GM12864 (cell line): ENCODE data around the gene PXDC1.

Source experiments
- DNase-seq: peaks from one replicate; pipeline ENCODE4 v3.0.0-alpha.2; 2011; ENCODE audit warnings: low read depth
- H3K4me3 ChIP-seq: 2 replicates; pipeline ENCODE4 v1.5.1; 2011; ENCODE audit warnings: mild to moderate bottlenecking, low read depth, low read length, control low read depth
- TF ChIP-seq, protein P1 (sequence below): IDR thresholded peaks from 2 replicates; pipeline ENCODE4 v1.5.1; 2011; ENCODE audit warnings: low read depth, mild to moderate bottlenecking, moderate library complexity, low read length, control low read depth, inconsistent platforms; ENCODE audit errors: missing control alignments

The PXDC1 gene

DNA sequence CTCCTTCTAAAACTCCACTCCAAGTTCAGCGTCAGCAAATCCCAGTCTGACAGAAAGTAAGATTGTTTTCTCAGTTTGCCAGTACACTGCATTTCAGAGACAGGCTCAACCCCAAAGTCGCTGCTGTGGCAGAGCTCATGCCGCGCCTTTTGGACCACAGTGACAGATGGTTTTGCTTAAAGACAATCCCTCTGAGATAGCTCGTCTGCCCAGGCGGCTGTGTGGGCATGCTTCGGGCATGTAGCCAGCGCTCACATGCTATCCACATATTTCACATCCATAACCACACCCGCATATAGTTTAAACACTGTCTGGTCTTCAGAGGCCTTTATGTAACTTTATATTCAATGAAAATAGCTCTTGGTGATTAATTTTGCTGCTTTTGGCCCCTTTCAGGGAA lies 14.7 kb upstream of the PXDC1 start:
- H3K4me3 ChIP-seq, result no peak overlapping the region
- no peak for DNase-seq

DNA sequence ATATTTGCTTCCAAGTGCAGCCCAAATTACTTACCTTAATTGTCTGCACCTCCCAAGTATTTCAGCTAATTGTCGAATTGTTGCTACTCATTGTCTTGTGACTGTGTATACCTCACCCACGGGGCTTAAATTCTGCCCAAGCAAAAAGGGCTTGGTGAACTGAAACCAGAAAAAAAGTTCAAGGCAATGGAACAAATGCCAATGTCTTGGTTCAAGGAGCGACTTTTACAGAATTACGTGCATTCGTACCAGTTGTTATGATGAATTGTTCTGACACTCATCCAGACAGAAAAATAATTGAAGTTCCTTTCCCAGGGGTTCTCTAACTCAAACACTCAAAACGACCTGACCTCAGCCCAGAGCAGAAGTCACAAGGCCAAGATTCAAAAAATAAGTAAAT lies 13.9 kb upstream of the PXDC1 start:
- DNase-seq, result no peak
- no peak overlapping the region for H3K4me3 ChIP-seq
- TF ChIP-seq, protein P1, sequence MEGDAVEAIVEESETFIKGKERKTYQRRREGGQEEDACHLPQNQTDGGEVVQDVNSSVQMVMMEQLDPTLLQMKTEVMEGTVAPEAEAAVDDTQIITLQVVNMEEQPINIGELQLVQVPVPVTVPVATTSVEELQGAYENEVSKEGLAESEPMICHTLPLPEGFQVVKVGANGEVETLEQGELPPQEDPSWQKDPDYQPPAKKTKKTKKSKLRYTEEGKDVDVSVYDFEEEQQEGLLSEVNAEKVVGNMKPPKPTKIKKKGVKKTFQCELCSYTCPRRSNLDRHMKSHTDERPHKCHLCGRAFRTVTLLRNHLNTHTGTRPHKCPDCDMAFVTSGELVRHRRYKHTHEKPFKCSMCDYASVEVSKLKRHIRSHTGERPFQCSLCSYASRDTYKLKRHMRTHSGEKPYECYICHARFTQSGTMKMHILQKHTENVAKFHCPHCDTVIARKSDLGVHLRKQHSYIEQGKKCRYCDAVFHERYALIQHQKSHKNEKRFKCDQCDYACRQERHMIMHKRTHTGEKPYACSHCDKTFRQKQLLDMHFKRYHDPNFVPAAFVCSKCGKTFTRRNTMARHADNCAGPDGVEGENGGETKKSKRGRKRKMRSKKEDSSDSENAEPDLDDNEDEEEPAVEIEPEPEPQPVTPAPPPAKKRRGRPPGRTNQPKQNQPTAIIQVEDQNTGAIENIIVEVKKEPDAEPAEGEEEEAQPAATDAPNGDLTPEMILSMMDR, result no peak

More for the DNA sequence above, 14.7 kb upstream of the PXDC1 start:
- TF ChIP-seq, protein P1, result no peak

DNA sequence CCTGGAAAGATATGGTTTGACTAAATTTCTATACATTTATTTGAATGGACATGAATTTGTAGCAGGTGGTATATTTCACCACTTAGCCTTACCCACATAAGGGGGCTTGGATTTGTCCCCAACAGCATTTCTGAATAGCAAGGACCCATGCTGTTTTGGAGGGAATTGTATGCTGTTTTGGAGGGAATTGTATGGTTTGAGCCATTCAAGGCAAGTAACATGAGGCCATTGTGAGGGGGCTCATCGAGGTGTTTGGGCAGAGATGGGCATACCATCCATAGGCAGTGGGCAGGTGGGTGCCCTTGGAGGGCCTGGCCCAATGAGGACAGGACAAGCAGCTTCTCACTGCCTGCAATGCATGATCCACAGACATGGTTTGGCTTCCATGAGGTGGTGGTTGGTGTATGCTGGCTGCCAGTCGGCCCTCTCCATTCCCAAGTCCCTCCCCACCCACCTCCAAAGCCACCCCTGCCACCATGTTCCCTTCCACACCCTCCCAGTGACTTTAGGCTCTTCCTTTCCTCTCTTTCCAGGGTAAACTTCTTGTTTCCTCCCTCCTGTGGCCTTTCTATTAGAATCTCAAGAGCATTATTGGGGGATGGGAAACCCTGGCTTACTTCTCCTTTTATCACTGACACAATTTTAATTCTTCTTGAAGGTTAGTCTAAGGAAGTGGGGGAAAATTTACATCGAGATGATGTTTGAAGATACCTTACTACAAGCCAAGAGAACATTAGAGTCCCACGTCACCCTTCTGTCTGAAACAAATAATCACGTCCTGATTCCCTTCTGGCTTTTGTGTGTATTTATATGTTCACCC lies 13.2 kb upstream of the PXDC1 start:
- no peak for DNase-seq
- TF ChIP-seq, protein P1, result no peak
- no peak overlapping the region for H3K4me3 ChIP-seq

DNA sequence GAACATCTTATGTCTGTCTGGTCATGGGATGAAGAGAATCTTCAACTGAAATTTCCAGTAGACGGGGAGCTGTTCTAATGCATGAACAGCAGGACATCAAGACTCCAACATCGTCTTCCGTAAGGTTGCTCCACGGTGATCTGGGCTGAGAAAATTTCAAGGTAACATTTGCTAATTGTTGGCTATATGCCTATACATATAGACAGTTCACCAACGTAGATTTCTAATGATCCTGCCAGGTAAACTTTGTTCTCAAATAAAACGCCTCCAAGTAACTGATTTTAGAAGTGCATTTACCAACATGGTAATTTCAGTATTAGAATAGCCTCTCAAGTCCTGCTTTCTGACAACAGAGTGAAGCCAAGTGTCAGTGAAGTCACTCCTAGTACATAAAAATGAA lies 11.3 kb upstream of the PXDC1 start:
- H3K4me3 ChIP-seq, result no peak overlapping the region
- DNase-seq, result no peak
- TF ChIP-seq, protein P1, result no peak

DNA sequence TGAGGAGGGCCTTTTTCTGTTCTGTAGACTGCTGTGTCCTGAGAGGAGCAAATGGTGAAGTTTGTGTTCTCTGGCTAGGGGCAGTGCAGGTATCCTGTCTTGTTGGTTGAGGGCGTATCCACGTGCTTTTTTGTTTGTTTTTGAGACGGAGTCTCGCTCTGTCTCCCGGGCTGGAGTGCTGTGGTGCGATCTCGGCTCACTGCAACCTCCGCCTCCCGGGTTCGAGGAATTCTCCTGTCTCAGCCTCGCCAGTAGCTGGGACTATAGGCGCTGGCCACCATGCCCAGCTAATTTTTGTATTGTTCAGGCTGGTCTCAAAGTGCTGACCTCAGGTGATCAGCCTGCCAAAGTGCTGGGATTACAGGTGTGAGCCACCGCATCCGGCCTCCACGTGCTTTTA lies 10.8 kb upstream of the PXDC1 start:
- TF ChIP-seq, protein P1, result no peak
- no peak overlapping the region for H3K4me3 ChIP-seq
- no peak for DNase-seq

DNA sequence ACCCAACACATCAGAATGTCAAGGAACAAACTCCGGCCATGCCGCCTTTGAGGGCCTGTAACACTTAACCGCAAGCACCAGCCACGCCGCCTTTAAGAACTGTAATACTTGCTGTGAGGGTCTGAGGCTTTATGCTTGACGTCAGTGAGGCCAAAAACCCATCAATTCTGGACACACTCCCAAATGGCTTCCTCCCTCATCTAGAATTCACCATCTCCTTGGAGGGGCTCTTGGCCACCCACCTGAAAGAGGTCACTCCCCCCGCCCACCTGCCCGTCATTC lies 10.4 kb upstream of the PXDC1 start:
- TF ChIP-seq, protein P1, result no peak
- DNase-seq, result no peak
- no peak overlapping the region for H3K4me3 ChIP-seq

DNA sequence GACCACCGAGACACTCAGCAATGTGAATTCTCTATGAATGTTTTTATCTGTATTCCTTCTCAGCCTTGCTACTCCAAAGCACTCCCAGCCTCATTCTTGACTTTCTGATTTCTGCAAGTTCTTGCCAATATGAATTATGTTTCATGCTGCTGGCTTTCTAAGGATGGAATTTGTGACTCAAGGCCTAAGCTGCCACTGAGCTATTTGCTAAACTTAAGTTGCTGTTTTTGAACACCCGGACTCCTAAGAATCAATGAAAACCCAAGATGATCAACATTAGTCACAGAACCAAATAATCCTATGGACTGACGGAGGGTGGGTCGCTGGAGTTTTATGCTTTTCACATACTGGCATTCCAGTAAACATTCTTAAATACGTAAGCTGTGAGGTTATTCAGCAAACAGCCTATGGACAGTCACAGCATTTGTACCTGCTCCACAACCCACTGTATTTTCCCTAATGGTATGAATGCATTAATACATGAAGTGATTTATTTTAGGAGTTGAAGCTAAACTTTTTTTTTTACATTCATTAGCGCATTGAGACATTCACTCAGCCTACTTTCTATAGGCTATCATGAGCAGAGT lies 8.2 kb upstream of the PXDC1 start:
- DNase-seq, result no peak
- H3K4me3 ChIP-seq, result no peak overlapping the region
- TF ChIP-seq, protein P1, result no peak
